Keratinocyte (primary cell): ENCODE data around the gene FOXJ1. TPM values are rescaled to one million over a fixed set of nuclear protein-coding genes. Genes with fewer than 3 reads are reported as not detected.
A peak's percentile ranks its signal among the peaks of the same experiment; 100 is the strongest.

Experiments used
- DNase-seq: peaks from one replicate; pipeline ENCODE4 v3.0.0-alpha.2; 2011; ENCODE audit warnings: low read depth, missing footprints, low spot score
- FAIRE-seq: peaks from 2 replicates; lab custom pipeline; 2011; peaks lifted over from hg19 to GRCh38; lab: Jason Lieb, UNC
- H2AFZ ChIP-seq: 2 replicates; pipeline ENCODE4 v1.6.0; 2012; ENCODE audit warnings: low read length, control low read depth, inconsistent platforms; ENCODE audit not compliant: control insufficient read depth
- H3K27ac ChIP-seq: 2 replicates; pipeline ENCODE4 v1.5.1; 2011; ENCODE audit warnings: low read length; ENCODE audit not compliant: control insufficient read depth, insufficient read depth
- H3K27me3 ChIP-seq: 3 replicates; pipeline ENCODE4 v1.6.0; 2011; ENCODE audit warnings: low read length; ENCODE audit not compliant: control insufficient read depth, insufficient read depth; ENCODE audit errors: extremely low read depth
- H3K36me3 ChIP-seq, 2 experiments: 2 replicates in 1 of 2; 3 replicates in 1 of 2; pipeline ENCODE4 v1.5.1; 2011; ENCODE audit warnings: low read length in 2 of 2, mild to moderate bottlenecking in 1 of 2; ENCODE audit not compliant: control insufficient read depth in 2 of 2, insufficient read depth in 2 of 2; ENCODE audit errors: extremely low read depth in 1 of 2
- H3K4me1 ChIP-seq: 3 replicates; pipeline ENCODE4 v1.5.1; 2011; ENCODE audit warnings: low read length; ENCODE audit not compliant: control insufficient read depth, insufficient read depth; ENCODE audit errors: extremely low read depth
- H3K4me2 ChIP-seq: 3 replicates; pipeline ENCODE4 v1.6.0; 2011; ENCODE audit warnings: low read depth, low read length; ENCODE audit not compliant: control insufficient read depth, insufficient read depth; ENCODE audit errors: extremely low read depth
- H3K4me3 ChIP-seq, 3 experiments: fragments of 200-600 bp in 1 of 3; sonication (generic) in 1 of 3; 2 replicates in 2 of 3; 3 replicates in 1 of 3; pipeline ENCODE4 v1.5.1; 2011 to 2016; ENCODE audit warnings: low read length in 3 of 3, mild to moderate bottlenecking in 3 of 3, control low read depth in 2 of 3, inconsistent platforms in 1 of 3, low read depth in 1 of 3, mixed read lengths in 1 of 3, mixed run types in 1 of 3, moderate library complexity in 1 of 3; ENCODE audit not compliant: control insufficient read depth in 2 of 3, insufficient read depth in 2 of 3; ENCODE audit errors: extremely low read depth in 1 of 3
- H3K79me2 ChIP-seq: 2 replicates; pipeline ENCODE4 v1.6.0; 2012; ENCODE audit warnings: low read length; ENCODE audit not compliant: control insufficient read depth, insufficient read depth
- H3K9ac ChIP-seq: 3 replicates; pipeline ENCODE4 v1.6.0; 2011; ENCODE audit warnings: low read length; ENCODE audit not compliant: control insufficient read depth, insufficient read depth; ENCODE audit errors: extremely low read depth
- H3K9me1 ChIP-seq: 3 replicates; pipeline ENCODE4 v1.6.0; 2011; ENCODE audit warnings: low read length; ENCODE audit not compliant: control insufficient read depth, insufficient read depth; ENCODE audit errors: extremely low read depth
- H3K9me3 ChIP-seq: 2 replicates; pipeline ENCODE4 v1.5.1; 2012; ENCODE audit warnings: low read depth, low read length; ENCODE audit not compliant: control insufficient read depth
- H4K20me1 ChIP-seq: 3 replicates; pipeline ENCODE4 v1.6.0; 2011; ENCODE audit warnings: low read length; ENCODE audit not compliant: control insufficient read depth, insufficient read depth; ENCODE audit errors: extremely low read depth
- CTCF ChIP-seq, 3 experiments: IDR thresholded peaks in 1 of 3; conservative IDR thresholded peaks in 1 of 3; optimal IDR thresholded peaks in 1 of 3; 2 replicates in 2 of 3; 3 replicates in 1 of 3; pipeline versions ENCODE3 to v1.5.1; 2011; ENCODE audit warnings: low read length in 3 of 3, mild to moderate bottlenecking in 3 of 3, moderate library complexity in 2 of 3, control low read depth in 1 of 3, inconsistent platforms in 1 of 3; ENCODE audit not compliant: insufficient read depth in 2 of 3; ENCODE audit errors: extremely low read depth in 1 of 3
- EZH2 ChIP-seq: IDR thresholded peaks from one replicate; pipeline ENCODE4 v1.6.1; 2012; ENCODE audit warnings: inconsistent platforms, mild to moderate bottlenecking, low read length, moderate library complexity
- dilution Hi-C: fragments of 300-500 bp; cut with MboI; formaldehyde crosslinking; loops from one replicate; pipeline ENCODE4 v1.7.0; 2020; ENCODE audit warnings: low sequenced_read_pairs; ENCODE audit not compliant: extremely low pct_ligation_motif_present
- polyA plus RNA-seq, 5 experiments: library from polyadenylated mRNA; depleted of rRNA in 3 of 5; stranded (reverse) in 3 of 5; stranded (forward) in 1 of 5; unstranded in 1 of 5; fragments of >200 nt; gene quantifications; 1 replicate in 1 of 5; 2 replicates in 3 of 5; 3 replicates in 1 of 5; pipeline versions ENCODE4 v1.2.1 to v1.2.3, GENCODE V29; 2011 to 2012; ENCODE audit warnings: missing spikeins in 2 of 5, low read depth in 1 of 5, low replicate concordance in 1 of 5

Gene FOXJ1
- polyA plus RNA-seq, 1 donor (not counting 4 experiments of a cell fraction or from before 2014, with no cell fraction given) = 0.03 TPM

DNA sequence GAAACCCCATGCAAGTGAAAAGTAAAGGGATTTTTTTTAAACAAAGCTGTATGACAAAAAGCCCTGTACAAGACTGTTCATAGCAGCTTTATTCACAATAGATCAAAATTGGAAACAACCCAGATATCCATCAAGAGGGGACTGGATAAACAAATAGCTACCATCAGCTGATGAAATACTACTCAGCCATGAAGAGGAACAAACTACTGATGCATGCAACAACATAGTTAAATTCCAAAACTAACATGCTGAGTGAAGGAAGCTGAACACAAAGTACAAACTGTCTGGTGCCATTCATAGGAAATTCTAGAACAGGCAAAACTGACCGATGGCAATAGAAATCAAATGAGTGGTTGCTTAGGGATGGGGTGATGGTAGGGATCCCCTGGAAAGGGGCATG lies 15.1 kb downstream of the FOXJ1 start:
- TF ChIP-seq CTCF (optimal IDR thresholded peaks at IDR 0.05 in 1 of 3, IDR thresholded peaks at IDR 0.05 in 1 of 3, conservative IDR thresholded peaks at IDR 0.05 in 1 of 3; ENCODE audit: extremely low read depth in 1 of 3, insufficient read depth in 2 of 3, low read length in 3 of 3) (no peak), EZH2 (no peak)

GRCh38 chr17:76125391-76125675 lies 15.7 kb downstream of the FOXJ1 start:
- Histone ChIP-seq H3K9me3 (no peaks in the 10 kb centered on the region), H3K36me3 (no peaks in the 10 kb centered on the region), H3K4me1 (peaks cover 3% of the 10 kb centered on the region), H3K4me2 (no peak overlapping the region), H2AFZ (no peak overlapping the region), H3K9me1 (no peaks in the 10 kb centered on the region), H3K9ac (no peak overlapping the region), H3K27me3 (peaks cover 5% of the 10 kb centered on the region), H3K27ac (no peak overlapping the region), H3K4me3 (no peak overlapping the region), H3K79me2 (no peaks in the 10 kb centered on the region), H4K20me1 (no peaks in the 10 kb centered on the region)
- TF ChIP-seq EZH2 (no peak), CTCF (optimal IDR thresholded peaks at IDR 0.05 in 1 of 3, IDR thresholded peaks at IDR 0.05 in 1 of 3, conservative IDR thresholded peaks at IDR 0.05 in 1 of 3; ENCODE audit: extremely low read depth in 1 of 3, insufficient read depth in 2 of 3, low read length in 3 of 3) (peak in 1 of 3 experiments; percentile 2)
- DNase-seq (no peak), FAIRE-seq (no peak)
- dilution Hi-C loops = no loop called here

More for the DNA sequence above, 15.1 kb downstream of the FOXJ1 start:
- Histone ChIP-seq H3K4me1 (peaks cover 3% of the 10 kb centered on the region), H3K9me1 (no peaks in the 10 kb centered on the region), H3K9me3 (no peaks in the 10 kb centered on the region), H3K9ac (no peak overlapping the region), H3K79me2 (no peaks in the 10 kb centered on the region), H3K4me3 (no peak overlapping the region), H3K27ac (no peak overlapping the region), H4K20me1 (no peaks in the 10 kb centered on the region), H3K27me3 (peaks cover 5% of the 10 kb centered on the region), H2AFZ (no peak overlapping the region), H3K36me3 (no peaks in the 10 kb centered on the region), H3K4me2 (no peak overlapping the region)
- no peak for DNase-seq
- dilution Hi-C loops = no loop called here
- FAIRE-seq = no peak
